ENCODE measurements around the gene R3HDM4. TPM values are rescaled to one million over a fixed set of nuclear protein-coding genes. Genes with fewer than 3 reads are reported as not detected.

Gene R3HDM4
- total and polyA plus RNA-seq, 9 of the 15 experiments (the other 6 are each of a cell fraction or from before 2014, with no cell fraction given) = 3.2 to 154 (median 59.0) TPM

DNA sequence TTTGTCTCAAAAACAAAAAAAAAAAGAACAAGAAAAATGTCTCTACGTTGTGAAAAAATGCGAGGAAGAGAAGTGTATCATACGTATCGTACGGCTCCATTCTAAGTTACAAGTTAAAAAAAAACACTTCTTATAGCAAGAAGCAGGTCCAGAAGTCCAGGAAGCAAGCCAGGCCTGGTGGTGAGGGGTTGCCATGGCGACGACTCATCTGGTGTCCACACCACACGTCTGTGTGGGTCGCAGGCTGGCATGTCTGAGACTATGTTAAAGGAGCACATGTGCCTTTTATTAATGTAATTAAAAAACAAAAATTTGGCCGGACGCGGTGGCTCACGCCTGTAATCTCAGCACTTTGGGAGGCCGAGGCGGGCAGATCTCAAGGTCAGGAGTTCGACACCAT is 25.9 kb downstream of the R3HDM4 start (continued):
- TF ChIP-seq SMARCC2 (IDR thresholded peaks at IDR 0.05; ENCODE audit: low read depth) = no peak

GRCh38 chr19:885536-886224 is 27.3 kb downstream of the R3HDM4 start:
- Histone ChIP-seq H4K20me1 (replicated peaks; ENCODE audit: control insufficient read depth, insufficient read depth, low read length) (no peaks in the 10 kb centered on the region; the same call in none of the 2 replicates), H3K27ac (ENCODE audit: extremely low read depth, low read depth, low read length) (no peak overlapping the region), H3K4me3 (no peak overlapping the region), H3K4me2 (ENCODE audit: insufficient read depth, low read length) (no peak overlapping the region), H3K9me1 (ENCODE audit: control insufficient read depth, insufficient read depth, low read length) (no peaks in the 10 kb centered on the region), H3K9ac (ENCODE audit: insufficient read depth in 1 of 2, low read depth in 2 of 2, low read length in 2 of 2) (peak overlapping the region in 1 of 2 experiments; percentile 26; a peak in 1 of 4 replicates), H3K79me2 (ENCODE audit: control insufficient read depth, insufficient read depth, low read length) (peaks cover 21% of the 10 kb centered on the region), H2AFZ (ENCODE audit: low read depth, low read length) (no peak overlapping the region), H3K27me3 (ENCODE audit: control insufficient read depth in 2 of 2, insufficient read depth in 2 of 2, low read length in 2 of 2) (no peaks in the 10 kb centered on the region), H3K4me1 (replicated peaks in 1 of 2; ENCODE audit: control insufficient read depth in 2 of 2, insufficient read depth in 2 of 2, low read length in 2 of 2) (peaks cover 5 to 67% of the 10 kb centered on the region in 2 experiments; a peak in 4 of 5 replicates), H3K36me3 (ENCODE audit: control insufficient read depth, insufficient read depth, low read length) (peaks cover 92% of the 10 kb centered on the region), H3K9me3 (replicated peaks; ENCODE audit: control insufficient read depth, insufficient read depth, low read depth, low read length) (no peaks in the 10 kb centered on the region)
- DNase-seq (ENCODE audit: extremely low read depth in 1 of 4, low spot score in 3 of 4) = no peak
- in situ Hi-C loops (cut with MboI) (no loop called here), intact Hi-C loops (cut with micrococcal nuclease) (no loop called here)
- CTCF ChIA-PET (ENCODE audit: low intra/inter-chr PET ratio) = no interaction called here
- BruUV-seq (replicated peaks) = no TSS peak
- ATAC-seq = no peak
- POLR2A ChIA-PET = no interaction called here
- no peak for FAIRE-seq
- TF ChIP-seq ZBTB5 (IDR thresholded peaks at IDR 0.05) (no peak), POLR2G (IDR thresholded peaks at IDR 0.05; ENCODE audit: low read depth, low read length) (peak; percentile 41; the same call in 1 of the 2 replicates), PHB (CRISPR knock-in tag; IDR thresholded peaks at IDR 0.05) (no peak), CCNT2 (IDR thresholded peaks at IDR 0.05; ENCODE audit: borderline replicate concordance, extremely low read depth, insufficient read length, low read depth, low read length) (peak; percentile 13), ZBTB8A (IDR thresholded peaks at IDR 0.05; ENCODE audit: partially characterized antibody) (no peak), RBFOX2 (IDR thresholded peaks at IDR 0.05; ENCODE audit: low read depth, low read length) (0 out of 2 replicates have a peak, but pooled peaks have one; percentile 35), CBX3 (IDR thresholded peaks at IDR 0.05; ENCODE audit: borderline replicate concordance in 1 of 2, low read length in 2 of 2) (no peak), BCL6 (CRISPR knock-in tag; IDR thresholded peaks at IDR 0.05) (no peak), TBP (optimal IDR thresholded peaks at IDR 0.05; ENCODE audit: low read depth, low read length) (no peak), POU5F1 (IDR thresholded peaks at IDR 0.05; ENCODE audit: borderline replicate concordance, low read depth, low read length, partially characterized antibody) (no peak)
- TF ChIP-seq, protein P1, sequence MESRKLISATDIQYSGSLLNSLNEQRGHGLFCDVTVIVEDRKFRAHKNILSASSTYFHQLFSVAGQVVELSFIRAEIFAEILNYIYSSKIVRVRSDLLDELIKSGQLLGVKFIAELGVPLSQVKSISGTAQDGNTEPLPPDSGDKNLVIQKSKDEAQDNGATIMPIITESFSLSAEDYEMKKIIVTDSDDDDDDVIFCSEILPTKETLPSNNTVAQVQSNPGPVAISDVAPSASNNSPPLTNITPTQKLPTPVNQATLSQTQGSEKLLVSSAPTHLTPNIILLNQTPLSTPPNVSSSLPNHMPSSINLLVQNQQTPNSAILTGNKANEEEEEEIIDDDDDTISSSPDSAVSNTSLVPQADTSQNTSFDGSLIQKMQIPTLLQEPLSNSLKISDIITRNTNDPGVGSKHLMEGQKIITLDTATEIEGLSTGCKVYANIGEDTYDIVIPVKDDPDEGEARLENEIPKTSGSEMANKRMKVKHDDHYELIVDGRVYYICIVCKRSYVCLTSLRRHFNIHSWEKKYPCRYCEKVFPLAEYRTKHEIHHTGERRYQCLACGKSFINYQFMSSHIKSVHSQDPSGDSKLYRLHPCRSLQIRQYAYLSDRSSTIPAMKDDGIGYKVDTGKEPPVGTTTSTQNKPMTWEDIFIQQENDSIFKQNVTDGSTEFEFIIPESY (CRISPR knock-in tag; IDR thresholded peaks at IDR 0.05) = peak; percentile 79
- 98% methylated on average over 16 of the region's 64 CpGs for WGBS (ENCODE audit: insufficient coverage, low coverage, missing lambda C conversion rate)

Data from K562 (cell line).